ENCODE measurements around the gene MFGE8. TPM values are rescaled to one million over a fixed set of nuclear protein-coding genes. Genes with fewer than 3 reads are reported as not detected.
A peak's percentile ranks its signal among the peaks of the same experiment; 100 is the strongest.

The MFGE8 gene
- total RNA-seq, 4 donors from 2014 or later = 56.9 to 228 (median 74.1) TPM

- intact Hi-C loops (cut with DNase I; ENCODE audit: low total_unique reads) = no loop called here
- Histone ChIP-seq H3K4me3 (no peak overlapping the region), H3K9me3 (no peaks in the 10 kb centered on the region), H3K27me3 (no peaks in the 10 kb centered on the region), H3K27ac (no peak overlapping the region), H3K4me1 (peaks cover 0 to 3% (median 0%) of the 10 kb centered on the region in 4 donors), H3K36me3 (no peaks in the 10 kb centered on the region)
- WGBS, 2 donors (ENCODE audit: low coverage in 1 of 2) = 56 to 69% methylated on average over 7 to 9 of the region's 9 CpGs
- no peak for TF ChIP-seq POLR2A (IDR thresholded peaks at IDR 0.05)
- TF ChIP-seq POLR2AphosphoS5 (IDR thresholded peaks at IDR 0.05) = no peak
- TF ChIP-seq CTCF (IDR thresholded peaks at IDR 0.05) = no peak
- TF ChIP-seq EP300 (IDR thresholded peaks at IDR 0.05; ENCODE audit: low read depth) = no peak
- in situ Hi-C loops (cut with MboI; ENCODE audit: low pct_ligation_motif_present in 1 of 4, low pct_unique_long_range_greater_than_20kb in 1 of 4, low sequenced_read_pairs in 3 of 4) = loop anchor here in 2 of 4 donors (25.0 kb wide), 2 partner anchors 242 to 267 kb away; no protein-coding TSS in a partner anchor
- no peak for DNase-seq
These were observed 7.2 kb upstream of the MFGE8 start for GRCh38 chr15:88920186-88920891.

GRCh38 chr15:88918738-88919137 is 5.6 kb upstream of the MFGE8 start:
- Histone ChIP-seq H3K27me3 (no peaks in the 10 kb centered on the region), H3K9me3 (no peaks in the 10 kb centered on the region), H3K4me1 (peaks cover 0 to 3% (median 0%) of the 10 kb centered on the region in 4 donors), H3K36me3 (no peaks in the 10 kb centered on the region), H3K4me3 (no peak overlapping the region), H3K27ac (no peak overlapping the region)
- intact Hi-C loops (cut with DNase I; ENCODE audit: low total_unique reads) (no loop called here), in situ Hi-C loops (cut with MboI; ENCODE audit: low pct_ligation_motif_present in 1 of 4, low pct_unique_long_range_greater_than_20kb in 1 of 4, low sequenced_read_pairs in 3 of 4) (loop anchor here in 2 of 4 donors (25.0 kb wide), 2 partner anchors 244 to 269 kb away; no protein-coding TSS in a partner anchor)
- 29% methylated on average over 4 of the region's 4 CpGs; no CpG with 5 or more reads in 1 of the 2 donors for WGBS, 2 donors (ENCODE audit: low coverage in 1 of 2)
- DNase-seq = peak; percentile 45
- no peak for TF ChIP-seq CTCF (IDR thresholded peaks at IDR 0.05)
- peak in 2 of 3 donors; percentile 21 to 51 for TF ChIP-seq POLR2AphosphoS5 (IDR thresholded peaks at IDR 0.05)

- DNase-seq = no peak
- Histone ChIP-seq H3K36me3 (no peaks in the 10 kb centered on the region), H3K4me1 (peaks cover 0 to 4% (median 2%) of the 10 kb centered on the region in 4 donors), H3K27me3 (no peaks in the 10 kb centered on the region), H3K9me3 (no peaks in the 10 kb centered on the region), H3K27ac (no peak overlapping the region), H3K4me3 (no peak overlapping the region)
- 64 to 66% methylated on average over 4 to 5 of the region's 5 CpGs for WGBS, 2 donors (ENCODE audit: low coverage in 1 of 2)
- in situ Hi-C loops (cut with MboI; ENCODE audit: low pct_ligation_motif_present in 1 of 4, low pct_unique_long_range_greater_than_20kb in 1 of 4, low sequenced_read_pairs in 3 of 4) (loop anchor here in 2 of 4 donors (25.0 kb wide), 2 partner anchors 245 to 270 kb away; no protein-coding TSS in a partner anchor), intact Hi-C loops (cut with DNase I; ENCODE audit: low total_unique reads) (no loop called here)
- TF ChIP-seq CTCF (IDR thresholded peaks at IDR 0.05) = no peak
- TF ChIP-seq EP300 (IDR thresholded peaks at IDR 0.05; ENCODE audit: low read depth) = no peak
- TF ChIP-seq POLR2AphosphoS5 (IDR thresholded peaks at IDR 0.05) = no peak
- TF ChIP-seq POLR2A (IDR thresholded peaks at IDR 0.05) = no peak
These were observed 4.6 kb upstream of the MFGE8 start for GRCh38 chr15:88917760-88918159.

- in situ Hi-C loops (cut with MboI; ENCODE audit: low pct_ligation_motif_present in 1 of 4, low pct_unique_long_range_greater_than_20kb in 1 of 4, low sequenced_read_pairs in 3 of 4) (loop anchor here in 2 of 4 donors (25.0 kb wide), 2 partner anchors 247 to 272 kb away; no protein-coding TSS in a partner anchor), intact Hi-C loops (cut with DNase I; ENCODE audit: low total_unique reads) (no loop called here)
- Histone ChIP-seq H3K9me3 (no peaks in the 10 kb centered on the region), H3K27me3 (no peaks in the 10 kb centered on the region), H3K4me3 (no peak overlapping the region), H3K4me1 (peaks cover 0 to 14% (median 4%) of the 10 kb centered on the region in 4 donors), H3K27ac (no peak overlapping the region), H3K36me3 (no peaks in the 10 kb centered on the region)
- TF ChIP-seq CTCF (IDR thresholded peaks at IDR 0.05) (no peak), EP300 (IDR thresholded peaks at IDR 0.05; ENCODE audit: low read depth) (no peak), POLR2A (IDR thresholded peaks at IDR 0.05) (no peak), POLR2AphosphoS5 (IDR thresholded peaks at IDR 0.05) (no peak)
- no peak for DNase-seq
- 87 to 92% methylated on average over 5 to 10 of the region's 10 CpGs for WGBS, 2 donors (ENCODE audit: low coverage in 1 of 2)
These were observed 2.2 kb upstream of the MFGE8 start for GRCh38 chr15:88915354-88915753.

All from transverse colon (tissue), 4 donors.